ENCODE results near the gene KCNH1.

DNA sequence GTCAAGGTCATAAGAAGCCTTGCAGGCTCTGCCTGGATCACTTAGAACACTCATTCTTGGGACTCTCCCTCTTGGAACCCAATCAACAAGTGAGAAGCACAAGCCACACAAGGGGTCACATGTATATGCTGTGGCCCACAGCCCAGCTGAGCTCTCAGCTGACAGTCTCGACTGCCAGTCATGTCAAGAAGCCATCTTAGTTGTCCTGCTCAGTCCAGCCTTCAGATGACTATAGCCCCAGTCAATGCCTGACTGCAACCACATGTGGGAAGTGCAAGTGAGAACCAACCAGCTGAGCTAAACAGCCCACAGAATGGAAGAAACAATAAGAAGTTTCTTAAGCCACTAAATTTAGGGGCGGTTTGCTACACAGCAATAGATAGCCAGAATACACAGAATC lies 356.0 kb downstream of the KCNH1 start:
- TF ChIP-seq, protein P1, sequence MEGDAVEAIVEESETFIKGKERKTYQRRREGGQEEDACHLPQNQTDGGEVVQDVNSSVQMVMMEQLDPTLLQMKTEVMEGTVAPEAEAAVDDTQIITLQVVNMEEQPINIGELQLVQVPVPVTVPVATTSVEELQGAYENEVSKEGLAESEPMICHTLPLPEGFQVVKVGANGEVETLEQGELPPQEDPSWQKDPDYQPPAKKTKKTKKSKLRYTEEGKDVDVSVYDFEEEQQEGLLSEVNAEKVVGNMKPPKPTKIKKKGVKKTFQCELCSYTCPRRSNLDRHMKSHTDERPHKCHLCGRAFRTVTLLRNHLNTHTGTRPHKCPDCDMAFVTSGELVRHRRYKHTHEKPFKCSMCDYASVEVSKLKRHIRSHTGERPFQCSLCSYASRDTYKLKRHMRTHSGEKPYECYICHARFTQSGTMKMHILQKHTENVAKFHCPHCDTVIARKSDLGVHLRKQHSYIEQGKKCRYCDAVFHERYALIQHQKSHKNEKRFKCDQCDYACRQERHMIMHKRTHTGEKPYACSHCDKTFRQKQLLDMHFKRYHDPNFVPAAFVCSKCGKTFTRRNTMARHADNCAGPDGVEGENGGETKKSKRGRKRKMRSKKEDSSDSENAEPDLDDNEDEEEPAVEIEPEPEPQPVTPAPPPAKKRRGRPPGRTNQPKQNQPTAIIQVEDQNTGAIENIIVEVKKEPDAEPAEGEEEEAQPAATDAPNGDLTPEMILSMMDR (IDR thresholded peaks at IDR 0.05; ENCODE audit: poor library complexity, severe bottlenecking) = no peak
- TF ChIP-seq EZH2 (IDR thresholded peaks at IDR 0.05; ENCODE audit: borderline replicate concordance, insufficient read depth, low read length, poor library complexity, severe bottlenecking) (no peak), MXI1 (conservative IDR thresholded peaks at IDR 0.05; ENCODE audit: poor library complexity, severe bottlenecking) (no peak), RAD21 (conservative IDR thresholded peaks at IDR 0.05) (no peak), EP300 (conservative IDR thresholded peaks at IDR 0.05; ENCODE audit: poor library complexity, severe bottlenecking) (no peak), SMC3 (conservative IDR thresholded peaks at IDR 0.05; ENCODE audit: poor library complexity) (no peak), TAF1 (IDR thresholded peaks at IDR 0.05; ENCODE audit: low read depth) (no peak), POLR2AphosphoS5 (IDR thresholded peaks at IDR 0.05) (no peak)
- TF ChIP-seq, protein P2, sequence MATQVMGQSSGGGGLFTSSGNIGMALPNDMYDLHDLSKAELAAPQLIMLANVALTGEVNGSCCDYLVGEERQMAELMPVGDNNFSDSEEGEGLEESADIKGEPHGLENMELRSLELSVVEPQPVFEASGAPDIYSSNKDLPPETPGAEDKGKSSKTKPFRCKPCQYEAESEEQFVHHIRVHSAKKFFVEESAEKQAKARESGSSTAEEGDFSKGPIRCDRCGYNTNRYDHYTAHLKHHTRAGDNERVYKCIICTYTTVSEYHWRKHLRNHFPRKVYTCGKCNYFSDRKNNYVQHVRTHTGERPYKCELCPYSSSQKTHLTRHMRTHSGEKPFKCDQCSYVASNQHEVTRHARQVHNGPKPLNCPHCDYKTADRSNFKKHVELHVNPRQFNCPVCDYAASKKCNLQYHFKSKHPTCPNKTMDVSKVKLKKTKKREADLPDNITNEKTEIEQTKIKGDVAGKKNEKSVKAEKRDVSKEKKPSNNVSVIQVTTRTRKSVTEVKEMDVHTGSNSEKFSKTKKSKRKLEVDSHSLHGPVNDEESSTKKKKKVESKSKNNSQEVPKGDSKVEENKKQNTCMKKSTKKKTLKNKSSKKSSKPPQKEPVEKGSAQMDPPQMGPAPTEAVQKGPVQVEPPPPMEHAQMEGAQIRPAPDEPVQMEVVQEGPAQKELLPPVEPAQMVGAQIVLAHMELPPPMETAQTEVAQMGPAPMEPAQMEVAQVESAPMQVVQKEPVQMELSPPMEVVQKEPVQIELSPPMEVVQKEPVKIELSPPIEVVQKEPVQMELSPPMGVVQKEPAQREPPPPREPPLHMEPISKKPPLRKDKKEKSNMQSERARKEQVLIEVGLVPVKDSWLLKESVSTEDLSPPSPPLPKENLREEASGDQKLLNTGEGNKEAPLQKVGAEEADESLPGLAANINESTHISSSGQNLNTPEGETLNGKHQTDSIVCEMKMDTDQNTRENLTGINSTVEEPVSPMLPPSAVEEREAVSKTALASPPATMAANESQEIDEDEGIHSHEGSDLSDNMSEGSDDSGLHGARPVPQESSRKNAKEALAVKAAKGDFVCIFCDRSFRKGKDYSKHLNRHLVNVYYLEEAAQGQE (IDR thresholded peaks at IDR 0.05; ENCODE audit: borderline replicate concordance) = no peak

Data from neural cell (in vitro differentiated cells).